Adrenal gland (tissue), 12 donors: ENCODE data around the gene TCF7L1. TPM values are rescaled to one million over a fixed set of nuclear protein-coding genes. Genes with fewer than 3 reads are reported as not detected.
A peak's percentile ranks its signal among the peaks of the same experiment; 100 is the strongest.

ENCODE experiments used
- DNase-seq, 7 donors: peaks; one replicate each; pipeline ENCODE4 v3.0.0-alpha.2; 2019 to 2020
- H3K27ac ChIP-seq, 5 donors: fragments of 200-600 bp; sonication (generic) in 4 of 5; 1 replicate in 3 of 5; 2 replicates in 2 of 5; pipeline versions ENCODE4 v1.5.1 to v1.8.0; 2016 to 2020; ENCODE audit warnings: mild to moderate bottlenecking in 1 of 5
- H3K27me3 ChIP-seq: fragments of 200-600 bp; 2 replicates; pipeline ENCODE4 v1.8.0; 2021
- H3K36me3 ChIP-seq, 2 donors: fragments of 200-600 bp; replicated peaks in 1 of 2; 1 replicate in 1 of 2; 2 replicates in 1 of 2; pipeline versions ENCODE4 v1.5.1 to v1.8.0; 2018 to 2022
- H3K4me1 ChIP-seq, 2 donors: fragments of 200-600 bp; replicated peaks in 1 of 2; 1 replicate in 1 of 2; 2 replicates in 1 of 2; pipeline versions ENCODE4 v1.5.1 to v1.8.0; 2018 to 2021
- H3K4me3 ChIP-seq, 4 donors: fragments of 200-600 bp; sonication (generic) in 3 of 4; one replicate each; pipeline ENCODE4 v1.5.1; 2016 to 2018
- H3K9me3 ChIP-seq, 3 donors: fragments of 200-600 bp; sonication (generic) in 1 of 3; replicated peaks in 1 of 3; 1 replicate in 2 of 3; 2 replicates in 1 of 3; pipeline versions ENCODE4 v1.5.1 to v1.8.0; 2016 to 2021
- POLR2A ChIP-seq, 2 donors: fragments of 450-650 bp; IDR thresholded peaks; one replicate each; pipeline ENCODE4 v1.6.1; 2017; ENCODE audit warnings: antibody characterized with exemption in 2 of 2, mild to moderate bottlenecking in 2 of 2, moderate library complexity in 1 of 2
- WGBS, 4 donors: extraction: QIAGEN DNeasy Blood & Tissue Kit in 2 of 4; methylation state at CpG; one replicate each; pipeline versions ENCODE4 v1.1.5 to v1.1.7; 2013 to 2017; 5-methylcytosine and 5-hydroxymethylcytosine counted together
- intact Hi-C, 2 donors: fragments of 100-400 bp; cut with DNase I; formaldehyde crosslinking; loops; one replicate each; pipeline versions ENCODE4 v1.14.1 to v1.15.0; 2022 to 2023
- polyA plus RNA-seq, 3 donors: library from polyadenylated mRNA; stranded (reverse); fragments of 200-250 nt in 2 of 3; fragments of 350-450 nt in 1 of 3; fragmentation: Illumina TruSeq in 1 of 3; extraction: RNeasy Lipid Tissue Mini Kit (QIAGEN cat#74804) in 1 of 3; gene quantifications; one replicate each; pipeline ENCODE4 v1.2.3, GENCODE V29; 2013 to 2014
- total RNA-seq, 9 donors: library from RNA; depleted of rRNA in 4 of 9; stranded (reverse); fragments of >200 nt in 4 of 9; fragments of 120-200 nt in 1 of 9; fragmentation: NEBNext Ultra II Directional in 1 of 9; extraction: Animal tissue kit (Norgen Biotek cat#: 25700) in 1 of 9; gene quantifications; one replicate each; pipeline versions ENCODE4 v1.1.0 to v1.2.4, GENCODE V29; 2013 to 2023
- TF ChIP-seq, protein P1 (sequence below), 6 experiments: fragments of 450-650 bp in 4 of 6; fragments of 200-600 bp in 2 of 6; sonication (generic) in 1 of 6; IDR thresholded peaks; 1 replicate in 5 of 6; 2 replicates in 1 of 6; pipeline versions ENCODE4 v1.5.1 to v1.8.0; 2016 to 2021; ENCODE audit warnings: antibody characterized with exemption in 6 of 6, mild to moderate bottlenecking in 2 of 6, moderate library complexity in 1 of 6
- donor health status: healthy with polysubstance abuse.
- donor health status: Bipolar disorder and iron deficiency.
- donor health status: DM: yes; HTN: yes; CAD: no.
- donor health status: DM: no; HTN: no; CAD: no.
- donor health status: DM: no; HTN: no; CAD: no.
- donor health status: DM: yes; HTN: yes; CAD: no.

Gene TCF7L1
- total and polyA plus RNA-seq, 12 donors, result 0.36 to 8.9 (median 3.2) TPM

DNA sequence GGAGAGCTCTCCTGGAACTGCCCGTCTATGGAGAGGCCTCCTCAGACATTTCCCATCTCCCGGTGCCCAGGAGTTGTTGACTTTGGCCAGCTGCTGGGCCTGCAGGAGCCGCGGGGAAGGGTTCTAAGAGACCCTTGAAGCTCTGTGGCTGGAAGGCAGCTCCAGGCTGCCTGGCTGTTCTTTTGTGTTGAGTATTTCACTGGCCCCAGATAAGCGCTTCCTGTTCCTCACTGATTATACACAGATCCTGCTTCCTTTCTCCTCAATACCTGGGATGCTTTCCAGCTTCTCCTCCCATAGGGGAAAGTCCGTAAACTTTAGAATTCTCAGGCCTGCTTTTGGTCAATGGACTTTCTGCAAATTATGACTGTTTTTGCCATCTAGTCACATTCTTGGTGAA lies 136.8 kb downstream of the TCF7L1 start:
- H3K36me3 ChIP-seq, result no peaks in the 10 kb centered on the region
- 53 to 72% (median 56%) methylated on average over 6 of the region's 6 CpGs for WGBS, 4 donors
- H3K4me1 ChIP-seq, result peaks cover 0 to 6% of the 10 kb centered on the region in 2 donors
- H3K27ac ChIP-seq, result peak overlapping the region in 1 of 5 donors; percentile 40
- intact Hi-C loops, result no loop called here
- no peaks in the 10 kb centered on the region for H3K27me3 ChIP-seq
- no peak overlapping the region for H3K4me3 ChIP-seq
- no peak for TF ChIP-seq POLR2A (IDR thresholded peaks at IDR 0.05)
- TF ChIP-seq, protein P1, sequence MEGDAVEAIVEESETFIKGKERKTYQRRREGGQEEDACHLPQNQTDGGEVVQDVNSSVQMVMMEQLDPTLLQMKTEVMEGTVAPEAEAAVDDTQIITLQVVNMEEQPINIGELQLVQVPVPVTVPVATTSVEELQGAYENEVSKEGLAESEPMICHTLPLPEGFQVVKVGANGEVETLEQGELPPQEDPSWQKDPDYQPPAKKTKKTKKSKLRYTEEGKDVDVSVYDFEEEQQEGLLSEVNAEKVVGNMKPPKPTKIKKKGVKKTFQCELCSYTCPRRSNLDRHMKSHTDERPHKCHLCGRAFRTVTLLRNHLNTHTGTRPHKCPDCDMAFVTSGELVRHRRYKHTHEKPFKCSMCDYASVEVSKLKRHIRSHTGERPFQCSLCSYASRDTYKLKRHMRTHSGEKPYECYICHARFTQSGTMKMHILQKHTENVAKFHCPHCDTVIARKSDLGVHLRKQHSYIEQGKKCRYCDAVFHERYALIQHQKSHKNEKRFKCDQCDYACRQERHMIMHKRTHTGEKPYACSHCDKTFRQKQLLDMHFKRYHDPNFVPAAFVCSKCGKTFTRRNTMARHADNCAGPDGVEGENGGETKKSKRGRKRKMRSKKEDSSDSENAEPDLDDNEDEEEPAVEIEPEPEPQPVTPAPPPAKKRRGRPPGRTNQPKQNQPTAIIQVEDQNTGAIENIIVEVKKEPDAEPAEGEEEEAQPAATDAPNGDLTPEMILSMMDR (IDR thresholded peaks at IDR 0.05), result no peak
- DNase-seq, result peak in 2 of 7 donors; percentile 19 to 26
- H3K9me3 ChIP-seq, result no peaks in the 10 kb centered on the region

DNA sequence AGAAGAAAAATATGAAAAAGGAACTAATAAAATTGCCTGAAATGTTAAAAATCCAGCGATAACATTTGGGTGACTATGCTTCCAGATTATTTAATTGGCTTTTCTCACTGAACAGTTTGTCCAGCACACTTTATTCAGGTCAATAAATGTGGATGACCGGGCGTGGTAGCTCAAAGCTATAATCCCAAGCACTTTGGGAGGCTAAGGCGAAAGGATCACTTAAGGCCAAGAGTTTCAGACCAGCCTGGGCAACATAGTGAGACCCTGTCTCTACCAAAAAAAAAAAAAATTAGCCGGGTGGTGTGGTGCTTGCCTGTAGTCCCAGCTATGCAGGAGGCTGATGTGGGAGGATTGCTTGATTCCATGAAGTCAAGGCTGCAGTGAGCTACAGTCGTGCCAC lies 139.2 kb downstream of the TCF7L1 start:
- 81 to 88% (median 84%) methylated on average over 6 of the region's 6 CpGs for WGBS, 4 donors
- H3K27me3 ChIP-seq, result no peaks in the 10 kb centered on the region
- no peak for DNase-seq
- intact Hi-C loops, result no loop called here
- no peak overlapping the region for H3K4me3 ChIP-seq
- TF ChIP-seq, protein P1 (IDR thresholded peaks at IDR 0.05), result no peak
- TF ChIP-seq POLR2A (IDR thresholded peaks at IDR 0.05), result no peak
- H3K4me1 ChIP-seq, result peaks cover 0 to 6% of the 10 kb centered on the region in 2 donors
- H3K27ac ChIP-seq, result no peak overlapping the region
- no peaks in the 10 kb centered on the region for H3K36me3 ChIP-seq
- H3K9me3 ChIP-seq, result no peaks in the 10 kb centered on the region

DNA sequence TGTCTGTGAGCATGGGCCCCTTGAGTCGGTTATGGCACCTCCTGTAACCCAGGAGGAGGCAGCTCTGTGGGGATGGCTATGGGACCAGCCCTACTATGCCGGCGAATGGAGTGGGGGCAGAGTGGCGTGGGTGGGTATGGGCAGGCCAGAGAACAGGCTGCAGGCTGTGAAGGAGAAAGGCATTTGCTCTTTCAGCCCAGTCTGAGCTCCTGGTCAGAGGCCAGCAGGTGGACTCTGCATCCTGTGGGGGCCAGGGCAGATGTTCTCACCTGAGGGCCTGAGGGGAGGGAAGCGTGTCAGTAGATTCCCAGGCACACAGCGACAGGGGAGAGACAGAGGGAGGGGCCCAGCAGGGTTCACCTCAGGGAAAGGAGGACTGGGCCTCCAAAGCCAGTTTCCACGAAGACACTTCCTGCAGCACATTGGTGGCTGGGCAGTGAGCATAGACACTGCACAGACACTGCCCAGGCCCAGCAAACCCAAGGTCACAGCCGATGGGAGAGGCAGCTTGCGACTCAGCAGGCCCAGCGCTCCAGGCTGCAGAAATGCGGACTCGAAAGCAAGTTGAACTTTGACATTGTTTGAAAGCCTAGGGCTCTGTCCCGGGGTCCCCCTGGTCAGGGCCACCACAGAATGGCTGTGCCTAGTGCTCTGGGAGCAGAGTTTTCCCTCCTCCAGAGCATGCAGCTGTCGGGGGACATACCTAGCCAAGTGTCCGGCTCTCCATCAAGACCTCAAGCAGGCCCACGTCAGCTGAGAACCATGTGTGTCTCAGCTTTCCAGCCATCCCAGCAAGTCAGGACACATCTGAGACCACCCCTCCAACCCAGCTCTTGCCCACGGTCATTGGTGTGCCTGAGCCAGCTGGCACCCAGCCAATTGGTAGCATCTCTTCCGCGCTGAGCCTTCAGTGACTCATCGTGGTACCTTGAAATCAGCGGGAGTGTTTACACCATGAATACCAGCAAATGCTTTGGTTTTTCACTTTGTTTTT lies 140.8 kb downstream of the TCF7L1 start:
- Histone ChIP-seq H3K27me3 (no peaks in the 10 kb centered on the region), H3K27ac (no peak overlapping the region), H3K4me3 (no peak overlapping the region), H3K36me3 (no peaks in the 10 kb centered on the region), H3K9me3 (no peaks in the 10 kb centered on the region), H3K4me1 (no peaks in the 10 kb centered on the region)
- TF ChIP-seq POLR2A (IDR thresholded peaks at IDR 0.05), result no peak
- TF ChIP-seq, protein P1 (IDR thresholded peaks at IDR 0.05), result no peak
- intact Hi-C loops, result no loop called here
- WGBS, 4 donors, result 41 to 74% (median 62%) methylated on average over 12 to 21 of the region's 21 CpGs
- peak in 4 of 7 donors; percentile 29 to 48 (median 30) for DNase-seq

DNA sequence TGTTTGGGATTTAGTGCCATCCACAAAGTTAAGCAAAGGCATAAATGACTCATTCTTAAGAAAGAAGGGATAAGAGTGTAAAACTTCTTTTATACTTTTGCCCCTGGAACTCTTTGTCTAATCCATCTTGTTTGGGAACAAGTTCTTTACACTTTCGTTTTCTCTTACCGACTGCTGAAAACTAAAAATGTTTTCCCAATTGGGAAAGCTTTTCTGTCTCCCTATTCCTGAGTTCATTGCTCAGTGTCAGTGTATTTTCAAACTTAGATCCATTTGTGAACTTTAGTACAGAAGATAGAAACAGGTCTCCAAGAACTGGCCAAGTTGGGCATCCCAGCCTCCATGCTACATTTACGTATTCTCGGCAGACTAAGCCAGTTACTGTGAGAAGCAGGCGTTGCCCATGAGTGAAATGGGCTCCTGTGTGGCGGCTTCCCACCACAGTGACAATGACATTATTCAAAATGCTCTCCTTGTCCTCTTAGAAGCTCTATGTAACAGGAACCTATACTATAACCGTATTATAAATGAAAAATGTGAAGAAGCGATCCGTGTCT lies 142.9 kb downstream of the TCF7L1 start:
- H3K27ac ChIP-seq, result peak overlapping the region in 2 of 5 donors; percentile 11 to 82
- TF ChIP-seq, protein P1 (IDR thresholded peaks at IDR 0.05), result no peak
- no peak for TF ChIP-seq POLR2A (IDR thresholded peaks at IDR 0.05)
- DNase-seq, result no peak
- WGBS, 4 donors, result 64 to 73% (median 69%) methylated on average over 9 of the region's 9 CpGs
- H3K9me3 ChIP-seq, result no peaks in the 10 kb centered on the region
- H3K4me3 ChIP-seq, result no peak overlapping the region
- no peaks in the 10 kb centered on the region for H3K27me3 ChIP-seq
- intact Hi-C loops, result no loop called here
- no peaks in the 10 kb centered on the region for H3K4me1 ChIP-seq
- H3K36me3 ChIP-seq, result no peaks in the 10 kb centered on the region
